Subcutaneous adipose tissue (tissue), 4 donors: Measurements from ENCODE around the gene ASIC2. TPM values are rescaled to one million over a fixed set of nuclear protein-coding genes. Genes with fewer than 3 reads are reported as not detected.

ENCODE experiments used
- total RNA-seq, 4 donors: library from RNA; depleted of rRNA; stranded (reverse); fragments of >200 nt; gene quantifications; one replicate each; pipeline ENCODE4 v1.1.0, GENCODE V29; 2016
- TF ChIP-seq, protein P1 (sequence below): fragments of 450-650 bp; IDR thresholded peaks from one replicate; pipeline ENCODE4 v1.5.1; 2016; ENCODE audit warnings: low read depth, mild to moderate bottlenecking, control low read depth, antibody characterized with exemption, moderate library complexity

Gene ASIC2
- total RNA-seq, 4 donors from 2014 or later: not detected

DNA sequence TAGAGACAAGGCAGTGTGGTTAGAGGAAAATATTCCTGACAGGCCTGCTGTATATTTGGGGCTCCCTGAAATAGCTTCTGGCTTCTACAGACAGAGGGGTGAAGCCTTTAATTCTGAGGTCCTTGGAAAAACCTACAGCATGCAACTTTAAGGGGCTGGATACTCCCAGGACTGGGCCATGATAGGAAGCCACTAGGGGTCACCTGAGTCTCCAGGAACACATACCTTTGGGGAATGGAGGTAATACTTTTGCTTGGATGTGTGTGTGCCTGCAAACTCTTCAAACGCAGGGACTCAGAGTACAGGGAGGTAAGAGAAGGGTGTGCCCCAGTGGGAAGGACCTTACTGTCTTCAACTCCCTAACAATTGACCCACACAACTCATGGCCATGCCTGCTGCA lies 4.1 kb downstream of the ASIC2 start:
- TF ChIP-seq, protein P1, sequence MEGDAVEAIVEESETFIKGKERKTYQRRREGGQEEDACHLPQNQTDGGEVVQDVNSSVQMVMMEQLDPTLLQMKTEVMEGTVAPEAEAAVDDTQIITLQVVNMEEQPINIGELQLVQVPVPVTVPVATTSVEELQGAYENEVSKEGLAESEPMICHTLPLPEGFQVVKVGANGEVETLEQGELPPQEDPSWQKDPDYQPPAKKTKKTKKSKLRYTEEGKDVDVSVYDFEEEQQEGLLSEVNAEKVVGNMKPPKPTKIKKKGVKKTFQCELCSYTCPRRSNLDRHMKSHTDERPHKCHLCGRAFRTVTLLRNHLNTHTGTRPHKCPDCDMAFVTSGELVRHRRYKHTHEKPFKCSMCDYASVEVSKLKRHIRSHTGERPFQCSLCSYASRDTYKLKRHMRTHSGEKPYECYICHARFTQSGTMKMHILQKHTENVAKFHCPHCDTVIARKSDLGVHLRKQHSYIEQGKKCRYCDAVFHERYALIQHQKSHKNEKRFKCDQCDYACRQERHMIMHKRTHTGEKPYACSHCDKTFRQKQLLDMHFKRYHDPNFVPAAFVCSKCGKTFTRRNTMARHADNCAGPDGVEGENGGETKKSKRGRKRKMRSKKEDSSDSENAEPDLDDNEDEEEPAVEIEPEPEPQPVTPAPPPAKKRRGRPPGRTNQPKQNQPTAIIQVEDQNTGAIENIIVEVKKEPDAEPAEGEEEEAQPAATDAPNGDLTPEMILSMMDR: no peak

- TF ChIP-seq, protein P1: no peak
Measured at GRCh38 chr17:33287096-33287725, 5.9 kb downstream of the ASIC2 start.

GRCh38 chr17:33285413-33285812 lies 7.7 kb downstream of the ASIC2 start:
- TF ChIP-seq, protein P1: no peak

DNA sequence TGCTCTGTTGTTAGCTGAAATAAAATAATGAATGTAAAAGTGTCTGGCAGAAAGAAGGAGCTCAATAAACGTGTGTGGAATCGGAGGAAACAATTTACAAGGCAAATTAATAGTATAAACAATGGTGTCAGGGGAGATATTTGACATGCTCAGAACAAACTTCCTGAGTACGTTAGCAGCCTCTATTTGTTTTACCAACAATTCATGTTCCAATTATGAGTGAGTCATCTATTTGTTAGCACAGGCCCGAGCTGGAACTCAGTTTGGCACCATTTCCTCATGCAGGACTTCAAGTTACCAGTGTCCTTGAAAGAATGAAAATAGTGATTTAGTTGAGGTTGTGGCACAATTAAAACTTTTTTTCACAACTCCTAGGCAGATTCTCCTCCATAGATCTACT lies 9.1 kb downstream of the ASIC2 start:
- TF ChIP-seq, protein P1: no peak

- TF ChIP-seq, protein P1: no peak
Measured at GRCh38 chr17:33280162-33280943, 12.7 kb downstream of the ASIC2 start.

DNA sequence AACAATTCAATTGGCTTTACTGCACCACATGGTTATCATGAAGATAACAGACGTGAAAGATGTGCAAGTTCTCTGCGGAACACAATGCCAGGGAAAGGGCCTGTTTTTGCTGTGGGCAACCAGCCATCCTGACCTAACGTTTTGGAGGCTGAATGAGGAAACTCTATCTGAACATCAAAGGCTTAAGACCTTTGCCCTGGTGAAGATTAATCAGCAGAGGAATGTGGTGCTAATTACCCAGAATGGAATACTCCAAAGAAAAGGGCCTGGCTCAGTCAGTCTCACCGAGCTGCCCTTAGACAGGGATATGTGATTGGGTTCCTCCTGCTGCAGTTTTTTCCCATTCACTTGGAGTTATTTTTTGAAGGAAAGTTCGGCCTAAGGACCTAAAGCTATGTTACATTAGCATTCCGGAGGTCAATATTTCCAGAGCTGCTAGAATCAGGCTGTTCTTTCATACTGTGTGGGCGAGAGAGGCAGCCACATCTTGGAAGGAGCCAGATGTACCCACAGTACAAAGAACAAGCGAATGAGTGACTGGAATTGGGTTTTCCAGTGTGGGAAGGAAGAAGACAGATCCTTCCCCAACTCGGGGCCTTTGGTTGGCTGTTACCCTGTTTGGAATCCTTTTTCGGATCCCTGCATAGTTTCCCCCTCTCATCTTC lies 15.5 kb downstream of the ASIC2 start:
- TF ChIP-seq, protein P1: no peak

DNA sequence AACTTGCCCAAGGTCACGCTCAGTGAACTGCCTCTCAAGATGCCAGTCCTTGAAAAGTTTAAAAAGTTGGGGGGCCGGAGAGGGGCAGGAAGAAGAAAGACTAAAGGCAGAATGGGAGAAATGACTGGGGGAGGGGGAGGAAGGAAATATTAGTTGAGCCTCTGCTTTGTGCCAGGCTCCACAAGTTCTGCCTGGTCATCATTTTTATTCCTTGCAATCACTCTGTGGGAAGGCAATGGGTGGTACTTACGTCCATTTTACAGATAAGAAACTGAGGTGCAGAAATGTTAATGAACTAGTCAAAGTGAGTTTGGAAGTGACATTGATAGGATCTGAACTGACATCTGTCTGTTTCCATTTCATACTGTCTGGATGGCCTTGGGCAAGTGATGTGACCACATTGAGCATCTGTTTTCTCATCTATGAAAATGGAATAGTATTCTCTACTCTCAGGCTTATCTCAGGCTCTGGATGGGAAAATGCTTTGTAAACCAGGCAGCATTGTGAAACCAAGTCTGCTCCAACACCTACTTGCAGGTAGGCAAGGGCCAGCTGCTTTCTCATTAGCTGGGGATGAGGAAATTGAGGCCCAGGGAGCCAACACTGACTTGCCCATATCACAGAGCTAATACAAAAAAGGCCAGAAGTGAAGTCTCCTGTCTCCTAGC lies 19.2 kb downstream of the ASIC2 start:
- TF ChIP-seq, protein P1: no peak
